Frontal cortex (tissue), 4 donors: ENCODE data around the gene TNNI2. TPM values are rescaled to one million over a fixed set of nuclear protein-coding genes. Genes with fewer than 3 reads are reported as not detected.
A peak's percentile ranks its signal among the peaks of the same experiment; 100 is the strongest.

Source experiments
- DNase-seq, 2 donors: peaks; one replicate each; pipeline ENCODE4 v3.0.0; 2012; ENCODE audit warnings: low spot score in 2 of 2
- FAIRE-seq: peaks from 2 replicates; lab custom pipeline; 2012; peaks lifted over from hg19 to GRCh38; lab: Jason Lieb, UNC
- total RNA-seq: library from RNA; depleted of rRNA; stranded (reverse); fragments of >200 nt; gene quantifications from one replicate; pipeline ENCODE4 v1.2.3, GENCODE V29; 2014
- donor health status: control.
- donor health status: control.
- donor health status: control.

The TNNI2 gene
- total RNA-seq, 1 donor from 2014 or later = not detected

GRCh38 chr11:1856306-1857005 lies 17.7 kb downstream of the TNNI2 start:
- DNase-seq = no peak
- FAIRE-seq = no peak

- FAIRE-seq (no peak), DNase-seq (no peak)
Measured at GRCh38 chr11:1857064-1857463, 18.3 kb downstream of the TNNI2 start.

- DNase-seq (no peak), FAIRE-seq (no peak)
Measured at GRCh38 chr11:1858154-1858553, 19.4 kb downstream of the TNNI2 start.

- FAIRE-seq (no peak), DNase-seq (no peak)
Measured at GRCh38 chr11:1858576-1858975, 19.8 kb downstream of the TNNI2 start.

- FAIRE-seq (no peak), DNase-seq (no peak)
Measured at GRCh38 chr11:1859004-1859403, 20.2 kb downstream of the TNNI2 start.

- FAIRE-seq (no peak), DNase-seq (no peak)
Measured at GRCh38 chr11:1860108-1860507, 21.3 kb downstream of the TNNI2 start.

GRCh38 chr11:1861435-1862411 lies 22.9 kb downstream of the TNNI2 start:
- no peak for FAIRE-seq

GRCh38 chr11:1862588-1863351 lies 24.0 kb downstream of the TNNI2 start:
- DNase-seq = no peak
- FAIRE-seq = no peak

More at GRCh38 chr11:1861435-1862411, 22.9 kb downstream of the TNNI2 start:
- DNase-seq = no peak

- DNase-seq (peak; percentile 61 to 78), FAIRE-seq (no peak)
Measured at GRCh38 chr11:1863352-1864216, 24.8 kb downstream of the TNNI2 start.

GRCh38 chr11:1864231-1864630 lies 25.4 kb downstream of the TNNI2 start:
- no peak for FAIRE-seq

GRCh38 chr11:1864831-1865665 lies 26.3 kb downstream of the TNNI2 start:
- no peak for FAIRE-seq
- peak in 1 of 2 donors; percentile 57 for DNase-seq

More at GRCh38 chr11:1864231-1864630, 25.4 kb downstream of the TNNI2 start:
- DNase-seq = no peak

GRCh38 chr11:1866226-1866625 lies 27.4 kb downstream of the TNNI2 start:
- DNase-seq (no peak), FAIRE-seq (no peak)

GRCh38 chr11:1866776-1867175 lies 28.0 kb downstream of the TNNI2 start:
- DNase-seq (no peak), FAIRE-seq (no peak)

- DNase-seq (no peak), FAIRE-seq (no peak)
Measured at GRCh38 chr11:1867381-1867780, 28.6 kb downstream of the TNNI2 start.

- FAIRE-seq (no peak), DNase-seq (no peak)
Measured at GRCh38 chr11:1868056-1868635, 29.4 kb downstream of the TNNI2 start.

- DNase-seq (no peak), FAIRE-seq (no peak)
Measured at GRCh38 chr11:1868636-1869291, 30.0 kb downstream of the TNNI2 start.
